CD4-positive, alpha-beta T cell treated with Interleukin-17A for 1 hour (primary cell): ENCODE data around the gene PLA2G2C.

ENCODE experiments used
- DNase-seq: peaks from one replicate; pipeline ENCODE4 v3.0.0-alpha.2; 2020

PLA2G2C gene

GRCh38 chr1:20207546-20207945 is 21.2 kb upstream of the PLA2G2C start:
- no peak for DNase-seq

GRCh38 chr1:20202166-20202565 is 15.8 kb upstream of the PLA2G2C start:
- DNase-seq = no peak

DNA sequence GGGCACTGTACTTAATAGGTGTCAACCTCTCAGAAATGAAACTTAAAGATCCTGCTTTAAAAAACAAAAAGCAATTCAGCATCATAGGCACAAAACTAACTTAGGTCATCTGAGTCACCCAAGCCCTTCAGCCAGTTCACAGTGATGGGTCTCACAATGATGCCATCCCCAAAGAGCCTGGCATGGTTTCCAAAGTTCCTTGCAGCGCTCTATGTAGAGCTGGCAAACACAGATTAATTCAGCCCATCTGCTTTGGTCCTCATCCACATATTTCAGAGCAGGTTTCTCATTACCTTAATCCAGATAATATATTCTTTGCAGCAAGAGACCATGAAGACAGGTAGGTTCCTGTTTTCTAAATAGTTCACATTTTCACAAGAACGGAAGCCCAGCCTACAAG is 14.6 kb upstream of the PLA2G2C start:
- DNase-seq = no peak

GRCh38 chr1:20199840-20200239 is 13.5 kb upstream of the PLA2G2C start:
- DNase-seq = no peak

DNA sequence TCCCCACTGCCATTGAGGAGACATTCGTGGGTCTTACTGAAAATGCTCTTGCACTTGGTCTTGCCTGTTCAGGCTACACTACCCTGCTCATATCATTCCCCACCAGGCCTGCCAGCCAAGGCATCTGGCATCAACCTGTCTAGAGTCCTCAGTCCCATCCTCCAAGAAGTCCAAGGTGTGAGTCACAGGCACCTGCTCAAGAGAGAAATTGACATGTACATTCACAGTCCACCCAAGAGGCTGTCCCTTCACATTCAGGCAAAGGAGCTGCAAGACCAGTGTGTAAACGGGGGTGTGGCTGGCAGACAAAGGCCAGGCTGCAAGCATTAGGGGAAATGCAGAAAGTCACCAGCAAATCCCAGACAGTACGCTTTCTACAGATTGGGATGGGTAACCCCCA is 13.1 kb upstream of the PLA2G2C start:
- no peak for DNase-seq

- DNase-seq = no peak
Observed at GRCh38 chr1:20198918-20199317, 12.6 kb upstream of the PLA2G2C start.

DNA sequence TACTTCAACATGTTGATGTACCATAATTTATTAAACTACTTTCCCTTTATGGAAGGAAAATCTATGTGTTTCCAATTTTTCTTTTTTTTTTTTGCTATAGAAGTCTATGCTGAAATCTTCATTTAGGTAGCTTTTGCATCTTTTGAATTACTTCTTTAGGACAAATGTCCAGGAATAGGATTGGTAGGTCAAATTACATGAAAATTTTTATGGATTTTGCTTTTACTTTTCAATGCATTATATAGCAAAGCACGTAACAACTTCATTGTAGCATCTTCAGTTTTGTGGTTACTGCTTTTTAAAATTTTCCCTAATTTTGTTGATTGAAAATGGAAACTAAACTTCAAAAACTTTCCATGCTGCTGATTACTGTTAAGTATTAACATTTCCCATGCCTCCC is 12.0 kb upstream of the PLA2G2C start:
- no peak for DNase-seq

DNA sequence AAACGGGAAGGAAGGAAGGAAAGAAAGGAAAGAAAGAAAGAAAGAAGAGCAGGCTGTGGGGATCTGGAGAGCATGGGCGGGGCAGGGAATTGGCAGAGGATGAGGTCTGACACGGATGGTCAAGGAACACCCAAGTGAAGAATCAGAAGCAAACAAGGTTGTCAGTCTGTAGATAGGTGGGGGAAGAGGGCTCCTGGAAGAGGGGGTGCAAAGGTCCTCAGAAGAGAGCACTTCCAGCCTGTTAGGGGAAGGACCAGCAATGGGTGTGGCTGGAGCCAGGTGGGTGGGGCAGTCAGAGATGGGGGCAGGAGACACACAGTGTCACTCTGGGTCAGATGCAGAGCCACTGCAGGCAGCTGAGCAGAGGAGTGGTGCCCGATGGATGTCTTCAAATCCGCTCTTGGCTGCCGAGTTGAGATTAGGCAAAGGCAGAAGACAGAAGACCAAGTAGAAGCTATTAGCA is 11.0 kb upstream of the PLA2G2C start:
- DNase-seq = no peak

GRCh38 chr1:20195462-20195780 is 9.1 kb upstream of the PLA2G2C start:
- DNase-seq = no peak

- peak; percentile 73 for DNase-seq
Observed at GRCh38 chr1:20194757-20195461, 8.6 kb upstream of the PLA2G2C start.

DNA sequence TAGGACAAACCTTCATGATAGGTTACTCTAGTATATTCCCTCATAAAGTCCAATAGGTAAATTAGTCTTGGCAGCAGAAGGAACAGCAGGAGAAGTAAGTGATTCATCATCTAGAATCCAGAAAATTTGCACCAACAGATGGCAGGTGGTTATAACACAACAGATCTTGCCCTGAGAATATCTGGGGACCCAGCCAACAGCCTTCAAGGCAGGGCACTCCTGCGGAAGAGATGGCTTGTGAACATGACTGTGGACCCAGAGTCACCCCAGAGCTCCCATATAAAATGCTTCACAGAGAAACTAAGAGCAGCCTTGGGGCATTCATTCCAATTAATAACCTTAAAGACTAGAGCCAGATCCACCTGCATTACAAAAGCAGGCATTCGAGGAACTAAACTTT is 7.9 kb upstream of the PLA2G2C start:
- DNase-seq = no peak

DNA sequence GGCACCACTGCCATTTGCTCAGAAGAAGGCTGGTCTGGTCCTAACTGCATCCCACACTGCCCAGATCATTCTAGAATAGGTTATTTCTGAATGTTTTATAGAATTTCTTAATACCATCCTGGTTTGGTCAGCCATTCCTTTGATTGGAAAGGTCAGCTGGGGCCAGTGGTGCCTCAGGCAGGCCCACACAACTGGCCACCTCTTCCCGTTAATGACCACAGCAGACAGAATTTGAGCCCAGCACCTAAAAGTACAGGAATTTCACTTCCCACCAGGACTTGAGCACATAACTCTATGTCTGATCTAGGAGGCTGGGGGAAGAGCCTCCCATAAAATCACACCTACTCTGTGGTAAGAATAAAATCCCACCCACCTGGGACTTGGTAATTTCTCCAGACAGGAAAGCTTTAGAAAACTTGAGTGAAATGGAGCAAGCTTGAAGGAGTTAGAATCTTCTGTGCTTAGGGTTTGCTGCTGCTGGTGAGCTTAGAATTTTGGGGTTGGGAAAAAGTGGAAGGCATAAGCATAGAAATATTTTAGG is 6.6 kb upstream of the PLA2G2C start:
- no peak for DNase-seq

- no peak for DNase-seq
Observed at GRCh38 chr1:20192364-20192763, 6.0 kb upstream of the PLA2G2C start.

- DNase-seq = no peak
Observed at GRCh38 chr1:20191266-20191825, 5.0 kb upstream of the PLA2G2C start.

GRCh38 chr1:20190256-20191160 is 4.2 kb upstream of the PLA2G2C start:
- no peak for DNase-seq

DNA sequence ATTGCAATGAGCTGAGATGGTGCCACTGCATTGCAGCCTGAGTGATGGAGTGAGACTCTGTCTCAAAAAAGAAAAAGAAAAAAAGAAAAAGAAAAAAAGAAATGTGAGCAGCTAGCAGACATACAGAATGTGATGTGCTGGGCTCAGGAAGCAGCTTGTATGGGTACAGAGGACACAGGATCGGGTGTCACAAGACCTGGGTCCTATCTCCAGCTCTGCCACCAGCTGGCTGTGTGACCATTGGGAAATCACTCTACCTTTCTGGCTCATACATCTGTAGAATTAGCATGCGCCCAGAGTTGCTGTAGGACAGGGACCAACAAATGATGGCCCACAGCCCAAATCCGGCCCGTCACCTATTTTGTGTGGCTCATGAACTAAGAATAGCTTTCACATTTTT is 3.3 kb upstream of the PLA2G2C start:
- no peak for DNase-seq

DNA sequence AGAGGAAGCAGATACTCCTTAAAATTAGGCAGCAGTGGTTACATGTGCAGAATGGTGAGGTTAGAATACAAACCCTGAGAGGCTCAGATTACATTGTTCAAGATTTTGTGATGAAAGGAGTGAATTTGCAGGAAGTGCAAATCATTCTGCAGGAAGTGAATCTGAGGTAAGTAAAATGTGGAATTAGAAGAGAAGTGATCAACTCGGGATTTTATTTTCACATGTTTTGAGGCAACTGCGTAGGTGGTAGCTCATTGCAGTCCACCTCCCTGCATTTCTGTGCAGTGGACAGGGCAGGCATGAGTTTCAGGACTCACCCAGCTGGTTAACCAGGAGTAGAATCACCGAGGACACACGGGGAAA is 2.1 kb upstream of the PLA2G2C start:
- DNase-seq = no peak

GRCh38 chr1:20187813-20188454 is 1.6 kb upstream of the PLA2G2C start:
- no peak for DNase-seq

DNA sequence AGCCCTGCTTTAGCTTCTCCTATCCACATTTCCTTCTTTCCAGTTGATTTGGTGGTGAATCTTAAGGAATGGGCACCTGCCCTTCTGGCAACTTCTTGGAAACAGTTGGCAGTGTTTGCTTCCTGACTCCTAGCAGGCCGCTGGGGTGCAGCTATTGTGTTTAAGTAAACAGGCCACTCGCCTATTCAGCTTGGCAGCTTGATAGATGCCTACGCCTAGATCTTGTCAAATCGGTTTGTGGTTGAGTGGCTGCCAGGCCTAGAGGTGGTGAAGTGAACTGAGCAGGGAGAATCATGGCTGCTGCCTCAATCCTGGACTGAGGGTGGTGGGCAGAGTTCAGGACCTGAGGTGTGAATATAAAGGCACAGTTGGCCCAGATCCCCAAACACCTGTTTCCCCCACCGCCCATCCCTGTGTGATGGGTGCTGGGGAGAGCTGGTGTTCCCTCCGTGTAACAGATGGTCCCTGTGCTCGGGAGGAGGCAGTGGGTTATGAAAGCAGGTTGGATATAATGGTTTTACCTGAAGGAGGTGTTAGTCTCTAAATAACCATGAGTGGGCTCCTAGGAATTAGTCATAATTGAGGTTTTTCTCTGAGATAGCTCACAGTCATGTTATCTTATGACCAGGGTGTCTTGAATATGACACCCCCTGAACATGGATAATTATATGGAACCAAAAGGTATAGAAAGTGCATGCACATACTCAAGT is 940 bp upstream of the PLA2G2C start:
- DNase-seq = peak; percentile 53

DNA sequence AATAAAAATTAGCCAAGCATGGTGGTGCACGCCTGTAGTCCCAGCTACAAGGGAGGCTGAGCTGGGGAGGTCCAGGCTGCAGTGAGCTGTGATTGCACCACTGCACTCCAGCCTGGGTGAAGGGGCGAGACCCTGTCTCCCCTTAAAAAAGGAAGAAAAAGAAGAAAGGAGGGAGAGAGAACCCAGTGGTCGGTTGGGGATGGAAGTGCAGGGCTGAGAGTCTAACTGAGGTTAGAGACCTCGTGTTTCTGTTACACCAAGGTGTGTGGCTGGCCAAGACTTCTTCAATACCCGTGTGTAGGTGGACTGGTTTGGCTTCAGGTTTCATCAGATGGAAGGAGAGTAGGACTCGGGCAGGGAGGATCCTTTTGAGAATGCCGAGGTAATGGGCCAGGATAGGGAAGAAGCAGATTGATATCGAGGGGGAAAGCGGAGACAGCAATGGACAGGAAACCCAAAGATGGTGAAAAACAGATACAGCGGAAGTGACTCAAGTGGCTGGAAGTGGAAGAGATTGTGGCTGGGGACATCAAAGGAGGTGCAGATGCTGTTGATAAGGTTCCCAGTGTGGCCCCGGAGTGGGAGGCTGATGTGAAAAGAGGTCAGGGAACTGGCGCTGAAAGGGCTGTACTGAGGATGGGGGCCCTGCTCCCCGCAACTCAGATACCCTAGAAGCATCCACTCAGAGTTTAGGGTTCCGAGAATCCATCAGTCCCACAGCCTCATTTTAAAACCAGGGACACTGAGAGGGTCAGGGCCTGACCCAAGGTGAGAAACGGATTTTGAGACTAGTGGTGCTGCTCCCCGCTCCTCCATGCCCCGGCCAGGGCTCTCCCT is 1.1 kb downstream of the PLA2G2C start:
- peak; percentile 80 for DNase-seq

DNA sequence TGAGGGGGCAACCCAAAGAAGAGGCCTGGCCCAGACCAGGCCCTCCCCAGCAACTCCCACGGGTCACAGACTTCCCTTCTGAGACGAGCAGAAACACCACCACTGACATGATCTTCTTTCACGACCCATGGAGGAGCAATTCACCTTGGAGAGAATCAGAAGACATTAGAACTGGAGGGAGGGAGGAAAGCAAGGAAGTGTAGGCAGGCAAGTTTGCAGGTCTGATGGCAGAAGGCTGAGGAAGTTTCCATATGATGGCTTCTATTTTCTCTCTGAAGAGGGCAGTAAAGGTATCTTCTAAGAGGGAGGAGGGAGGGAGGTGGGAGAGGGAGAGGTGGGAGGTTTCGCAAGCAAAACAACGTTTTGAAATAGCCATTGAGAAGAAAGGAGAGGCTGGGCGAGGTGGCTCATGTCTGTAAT is 1.8 kb downstream of the PLA2G2C start:
- no peak for DNase-seq
